HCT116 (cell line): Measurements from ENCODE around the gene GPX2. TPM values are rescaled to one million over a fixed set of nuclear protein-coding genes. Genes with fewer than 3 reads are reported as not detected.

Experiments used
- ATAC-seq: fragments of 200-7000 bp; cut with Tn5 transposase; 2 replicates; pipeline ENCODE4 v1.9.1; 2020; ENCODE audit warnings: mild to moderate bottlenecking, moderate library complexity
- BruUV-seq: library from RNA; stranded (reverse); fragments of 400-500 nt; replicated peaks from 2 replicates; lab custom pipeline; 2021; lab: Mats Ljungman, UMichigan
- CTCF ChIA-PET: fragments of 300-600 bp; sonication (Branson Sonifier 250); formaldehyde crosslinking; loops from one replicate; lab custom pipeline; 2021; ENCODE audit warnings: antibody characterized with exemption; lab: Charles Lee
- POLR2A ChIA-PET: fragments of 300-600, 350-600 bp; sonication (Branson Sonifier 250); formaldehyde crosslinking; loops from one replicate; lab custom pipeline; 2021; ENCODE audit warnings: antibody characterized with exemption; lab: Charles Lee
- RAD21 ChIA-PET, 2 experiments: fragments of 300-600 bp; sonication (Branson Sonifier 250); formaldehyde crosslinking; loops; one replicate each; lab custom pipeline; 2023; ENCODE audit warnings: low total read pairs in 2 of 2; ENCODE audit not compliant: uncharacterized antibody in 2 of 2, unreplicated experiment in 2 of 2, low non-redundant PET in 1 of 2; lab: Charles Lee
- DNase-seq: peaks from one replicate; pipeline ENCODE4 v3.0.0-alpha.2; 2010; ENCODE audit warnings: low read depth, low spot score
- H2AFZ ChIP-seq: fragments of 200-600 bp; shearing (Covaris generic), sonication (generic); 2 replicates; pipeline ENCODE4 v1.6.1; 2017; ENCODE audit warnings: low read depth, mixed run types, mixed read lengths, antibody characterized with exemption, low read length; ENCODE audit not compliant: poor library complexity, severe bottlenecking
- H3K27ac ChIP-seq: 2 replicates; pipeline ENCODE4 v1.5.1; 2012; ENCODE audit warnings: low read depth, low read length
- H3K27me3 ChIP-seq: fragments of 200-600 bp; sonication (generic); 2 replicates; pipeline ENCODE4 v1.6.1; 2016; ENCODE audit warnings: mixed run types, low read length, mixed read lengths; ENCODE audit not compliant: insufficient read depth
- H3K36me3 ChIP-seq, 2 experiments: fragments of 200-500 bp in 1 of 2; fragments of 200-600 bp in 1 of 2; sonication (Bioruptor generic) in 1 of 2; sonication (generic) in 1 of 2; 2 replicates each; pipeline versions ENCODE4 v1.5.1 to v1.6.1; 2014 to 2016; ENCODE audit warnings: low read length in 2 of 2, inconsistent platforms in 1 of 2, mixed read lengths in 1 of 2, mixed run types in 1 of 2; ENCODE audit not compliant: insufficient read depth in 2 of 2, control insufficient read depth in 1 of 2
- H3K4me1 ChIP-seq, 2 experiments: fragments of 200-600 bp in 1 of 2; sonication (generic) in 1 of 2; 2 replicates each; pipeline versions ENCODE4 v1.5.1 to v1.6.1; 2012 to 2017; ENCODE audit warnings: low read length in 2 of 2, inconsistent platforms in 1 of 2, mild to moderate bottlenecking in 1 of 2, mixed read lengths in 1 of 2, mixed run types in 1 of 2, moderate library complexity in 1 of 2; ENCODE audit not compliant: insufficient read depth in 2 of 2, control insufficient read depth in 1 of 2
- H3K4me2 ChIP-seq: fragments of 200-600 bp; sonication (generic); 2 replicates; pipeline ENCODE4 v1.6.1; 2017; ENCODE audit warnings: mixed run types, low read length, mixed read lengths
- H3K4me3 ChIP-seq, 2 experiments: fragments of 200-600 bp in 1 of 2; sonication (generic) in 1 of 2; replicated peaks in 1 of 2; 2 replicates each; pipeline ENCODE4 v1.5.1; 2011 to 2016; ENCODE audit warnings: low read length in 2 of 2, control low read depth in 1 of 2, low read depth in 1 of 2, mild to moderate bottlenecking in 1 of 2, mixed read lengths in 1 of 2, mixed run types in 1 of 2
- H3K79me2 ChIP-seq: fragments of 200-600 bp; sonication (generic); 2 replicates; pipeline ENCODE4 v1.6.1; 2017; ENCODE audit warnings: mild to moderate bottlenecking, mixed run types, low read length, moderate library complexity, mixed read lengths; ENCODE audit not compliant: insufficient read depth
- H3K9ac ChIP-seq: fragments of 200-600 bp; sonication (generic); 2 replicates; pipeline ENCODE4 v1.6.1; 2016; ENCODE audit warnings: low read length, mixed read lengths
- H3K9me2 ChIP-seq: fragments of 200-600 bp; sonication (generic), shearing (Covaris generic); 2 replicates; pipeline ENCODE4 v1.6.1; 2017; ENCODE audit warnings: mixed run types, mild to moderate bottlenecking, moderate library complexity; ENCODE audit not compliant: insufficient read depth
- H3K9me3 ChIP-seq, 2 experiments: fragments of 200-500 bp in 1 of 2; fragments of 200-600 bp in 1 of 2; sonication (Bioruptor generic) in 1 of 2; sonication (generic) in 1 of 2; 2 replicates each; pipeline ENCODE4 v1.6.1; 2014 to 2017; ENCODE audit warnings: low read length in 2 of 2, mixed read lengths in 2 of 2, inconsistent platforms in 1 of 2, low read depth in 1 of 2, mild to moderate bottlenecking in 1 of 2, mixed run types in 1 of 2, moderate library complexity in 1 of 2; ENCODE audit not compliant: control insufficient read depth in 1 of 2, insufficient read depth in 1 of 2
- H4K20me1 ChIP-seq: fragments of 200-600 bp; sonication (generic), shearing (Covaris generic); 2 replicates; pipeline ENCODE4 v1.6.1; 2017; ENCODE audit warnings: mixed run types, mild to moderate bottlenecking, moderate library complexity; ENCODE audit not compliant: insufficient read depth
- CBX3 ChIP-seq: IDR thresholded peaks from 2 replicates; pipeline ENCODE4 v1.6.1; 2012; ENCODE audit warnings: low read depth
- CEBPB ChIP-seq: IDR thresholded peaks from 2 replicates; pipeline ENCODE4 v1.6.1; 2012; ENCODE audit warnings: low read depth
- CTCF ChIP-seq, 3 experiments: fragments of 200-600 bp in 1 of 3; sonication (generic) in 1 of 3; IDR thresholded peaks in 2 of 3; conservative IDR thresholded peaks in 1 of 3; 2 replicates each; pipeline ENCODE4 v1.5.1; 2012 to 2017; ENCODE audit warnings: low read depth in 2 of 3, low read length in 2 of 3, antibody characterized with exemption in 1 of 3, borderline replicate concordance in 1 of 3, control low read depth in 1 of 3, mild to moderate bottlenecking in 1 of 3, mixed read lengths in 1 of 3, mixed run types in 1 of 3, moderate library complexity in 1 of 3; ENCODE audit not compliant: insufficient read depth in 1 of 3
- ELF1 ChIP-seq: IDR thresholded peaks from 2 replicates; pipeline ENCODE4 v1.6.1; 2012; ENCODE audit warnings: low read depth, borderline replicate concordance
- EZH2 ChIP-seq: fragments of 200-600 bp; sonication (generic); IDR thresholded peaks from 2 replicates; pipeline ENCODE4 v1.6.1; 2017; ENCODE audit warnings: antibody characterized with exemption, mixed run types
- EZH2phosphoT487 ChIP-seq: fragments of 200-600 bp; IDR thresholded peaks from 2 replicates; pipeline ENCODE4 v1.6.1; 2018; ENCODE audit warnings: antibody characterized with exemption, borderline replicate concordance
- FOSL1 ChIP-seq: IDR thresholded peaks from 2 replicates; pipeline ENCODE4 v1.6.1; 2012; ENCODE audit warnings: low read depth
- POLR2A ChIP-seq: IDR thresholded peaks from 2 replicates; pipeline ENCODE4 v1.7.0; 2011; ENCODE audit warnings: borderline replicate concordance; ENCODE audit not compliant: insufficient read depth, insufficient read length; ENCODE audit errors: extremely low read depth
- POLR2AphosphoS5 ChIP-seq: IDR thresholded peaks from 2 replicates; pipeline ENCODE4 v1.6.1; 2011; ENCODE audit warnings: mild to moderate bottlenecking, low read depth, low read length, moderate library complexity
- REST ChIP-seq: IDR thresholded peaks from 2 replicates; pipeline ENCODE4 v1.6.1; 2012; ENCODE audit warnings: low read depth
- SIN3A ChIP-seq: IDR thresholded peaks from 2 replicates; pipeline ENCODE4 v1.6.1; 2012; ENCODE audit warnings: low read depth
- SP1 ChIP-seq: IDR thresholded peaks from 2 replicates; pipeline ENCODE4 v1.6.1; 2012; ENCODE audit warnings: low read depth
- SRF ChIP-seq: IDR thresholded peaks from 2 replicates; pipeline ENCODE4 v1.6.1; 2012; ENCODE audit warnings: low read depth
- TCF7L2 ChIP-seq: IDR thresholded peaks from 2 replicates; pipeline ENCODE4 v1.7.0; 2011; ENCODE audit warnings: borderline replicate concordance, inconsistent platforms; ENCODE audit not compliant: insufficient read depth, insufficient read length; ENCODE audit errors: extremely low read depth
- YY1 ChIP-seq: IDR thresholded peaks from 2 replicates; pipeline ENCODE4 v1.6.1; 2011; ENCODE audit warnings: low read length, low read depth, moderate library complexity, mild to moderate bottlenecking; ENCODE audit not compliant: insufficient replicate concordance; ENCODE audit errors: extremely low read depth
- ZBTB33 ChIP-seq: IDR thresholded peaks from 2 replicates; pipeline ENCODE4 v1.6.1; 2011; ENCODE audit warnings: mild to moderate bottlenecking, low read length, moderate library complexity; ENCODE audit not compliant: insufficient replicate concordance; ENCODE audit errors: extremely low read depth
- ZFX ChIP-seq: fragments of 450-650 bp; IDR thresholded peaks from 2 replicates; pipeline ENCODE4 v1.6.1; 2017
- ZNF274 ChIP-seq: fragments of 200-500 bp; sonication (Bioruptor generic); IDR thresholded peaks from 2 replicates; pipeline ENCODE4 v1.6.1; 2014; ENCODE audit warnings: mild to moderate bottlenecking, low read depth, low read length, inconsistent platforms
- intact Hi-C: fragments of 100-400 bp; cut with micrococcal nuclease; formaldehyde crosslinking; loops from 2 replicates; pipeline ENCODE4 v1.10.0; 2022
- total RNA-seq: library from RNA; stranded (reverse); gene quantifications from one replicate; pipeline ENCODE4 v1.2.1, GENCODE V29; 2021; ENCODE audit not compliant: unreplicated experiment

The GPX2 gene
- total RNA-seq, 1 experiment from 2014 or later: 0.61 TPM

- no peak for ATAC-seq
- no TSS peak for BruUV-seq
- ChIA-PET POLR2A (no interaction called here), RAD21 (no interaction called here), CTCF (no interaction called here)
- intact Hi-C loops: no loop called here
- H3K4me2 ChIP-seq: no peak overlapping the region
- H2AFZ ChIP-seq: no peak overlapping the region
- H3K27me3 ChIP-seq: no peaks in the 10 kb centered on the region
- no peak for DNase-seq
- H3K4me1 ChIP-seq: no peaks in the 10 kb centered on the region
- H3K27ac ChIP-seq: no peak overlapping the region
- TF ChIP-seq CEBPB (no peak), SP1 (no peak), SIN3A (no peak), ZFX (no peak), ZBTB33 (no peak), SRF (no peak), EZH2 (no peak), TCF7L2 (no peak), ELF1 (no peak), POLR2A (no peak), EZH2phosphoT487 (no peak), YY1 (no peak), ZNF274 (no peak), POLR2AphosphoS5 (no peak), CBX3 (no peak), REST (no peak), CTCF (IDR thresholded peaks at IDR 0.05 in 2 of 3, conservative IDR thresholded peaks at IDR 0.05 in 1 of 3; ENCODE audit: borderline replicate concordance in 1 of 3, insufficient read depth in 1 of 3, low read depth in 2 of 3, low read length in 2 of 3) (no peak), FOSL1 (no peak)
- no peak overlapping the region for H3K9ac ChIP-seq
- no peaks in the 10 kb centered on the region for H4K20me1 ChIP-seq
- no peaks in the 10 kb centered on the region for H3K36me3 ChIP-seq
- no peaks in the 10 kb centered on the region for H3K9me2 ChIP-seq
- H3K4me3 ChIP-seq: no peak overlapping the region
- no peaks in the 10 kb centered on the region; the same call in 1 of the 2 replicates for H3K79me2 ChIP-seq
- H3K9me3 ChIP-seq: no peaks in the 10 kb centered on the region
These were observed 2.7 kb downstream of the GPX2 start for GRCh38 chr14:64939817-64940190.
